GM12873 (cell line): ENCODE results near the gene LRRC26.

Experiments used
- CTCF ChIP-seq: IDR thresholded peaks from 2 replicates; pipeline ENCODE4 v1.5.1; 2012; ENCODE audit warnings: low read depth, mild to moderate bottlenecking, moderate library complexity, low read length, control low read depth; ENCODE audit not compliant: insufficient read depth; ENCODE audit errors: missing control alignments

Gene LRRC26

GRCh38 chr9:137214620-137215019 lies 44.8 kb upstream of the LRRC26 start:
- TF ChIP-seq CTCF = no peak

- no peak for TF ChIP-seq CTCF
These were observed 43.6 kb upstream of the LRRC26 start for GRCh38 chr9:137213160-137214060.

- no peak for TF ChIP-seq CTCF
These were observed 42.7 kb upstream of the LRRC26 start for GRCh38 chr9:137212520-137212919.

GRCh38 chr9:137211532-137211931 lies 41.7 kb upstream of the LRRC26 start:
- TF ChIP-seq CTCF = no peak

GRCh38 chr9:137206602-137207001 lies 36.8 kb upstream of the LRRC26 start:
- TF ChIP-seq CTCF = no peak

GRCh38 chr9:137205126-137206069 lies 35.5 kb upstream of the LRRC26 start, which contains the start of the genes NDOR1 and TMEM203:
Gene NDOR1 (plus strand): TSS chr9:137205700. CDS start chr9:137205778, 78 bp downstream.
Gene TMEM203 (minus strand): TSS chr9:137205648. CDS start chr9:137205414, 234 bp downstream.
- TF ChIP-seq CTCF = no peak

GRCh38 chr9:137204731-137205125 lies 34.9 kb upstream of the LRRC26 start:
- no peak for TF ChIP-seq CTCF
